Lower lobe of right lung (tissue), 2 donors: ENCODE data around the gene CR1L. TPM values are rescaled to one million over a fixed set of nuclear protein-coding genes. Genes with fewer than 3 reads are reported as not detected.

Experiments used
- ATAC-seq, 2 donors: fragments of 200-7000 bp; cut with Tn5 transposase; one replicate each; pipeline ENCODE4 v1.9.1; 2020 to 2022; ENCODE audit warnings: mild to moderate bottlenecking in 2 of 2, moderate library complexity in 2 of 2
- DNase-seq: peaks from one replicate; pipeline ENCODE4 v3.0.0-alpha.2; 2020
- H3K27ac ChIP-seq: fragments of 200-600 bp; one replicate; pipeline ENCODE4 v1.8.0; 2022
- H3K27me3 ChIP-seq: fragments of 200-600 bp; one replicate; pipeline ENCODE4 v1.8.0; 2022; ENCODE audit warnings: low read depth
- H3K36me3 ChIP-seq: fragments of 200-600 bp; one replicate; pipeline ENCODE4 v1.8.0; 2022; ENCODE audit warnings: mild to moderate bottlenecking
- H3K4me1 ChIP-seq: fragments of 200-600 bp; one replicate; pipeline ENCODE4 v1.8.0; 2022
- H3K4me3 ChIP-seq: fragments of 200-600 bp; one replicate; pipeline ENCODE4 v1.8.0; 2022; ENCODE audit warnings: mild to moderate bottlenecking
- H3K9me3 ChIP-seq: fragments of 200-600 bp; one replicate; pipeline ENCODE4 v1.8.0; 2022
- intact Hi-C: fragments of 100-400 bp; cut with DNase I; formaldehyde crosslinking; loops from one replicate; pipeline ENCODE4 v1.11.0; 2022
- total RNA-seq: library from RNA; stranded (reverse); fragmentation: NEBNext Ultra II Directional; extraction: Animal tissue kit (Norgen Biotek cat#: 25700); gene quantifications from one replicate; pipeline ENCODE4 v1.2.1, GENCODE V29; 2021
- TF ChIP-seq, protein P1 (sequence below): fragments of 200-600 bp; IDR thresholded peaks from one replicate; pipeline ENCODE4 v1.8.0; 2022; ENCODE audit warnings: antibody characterized with exemption, mild to moderate bottlenecking
- donor health status: DM: no; HTN: yes; CAD: no; lungs with severe emphysema.

Gene CR1L
- total RNA-seq, 1 donor from 2014 or later = 1.3 TPM

DNA sequence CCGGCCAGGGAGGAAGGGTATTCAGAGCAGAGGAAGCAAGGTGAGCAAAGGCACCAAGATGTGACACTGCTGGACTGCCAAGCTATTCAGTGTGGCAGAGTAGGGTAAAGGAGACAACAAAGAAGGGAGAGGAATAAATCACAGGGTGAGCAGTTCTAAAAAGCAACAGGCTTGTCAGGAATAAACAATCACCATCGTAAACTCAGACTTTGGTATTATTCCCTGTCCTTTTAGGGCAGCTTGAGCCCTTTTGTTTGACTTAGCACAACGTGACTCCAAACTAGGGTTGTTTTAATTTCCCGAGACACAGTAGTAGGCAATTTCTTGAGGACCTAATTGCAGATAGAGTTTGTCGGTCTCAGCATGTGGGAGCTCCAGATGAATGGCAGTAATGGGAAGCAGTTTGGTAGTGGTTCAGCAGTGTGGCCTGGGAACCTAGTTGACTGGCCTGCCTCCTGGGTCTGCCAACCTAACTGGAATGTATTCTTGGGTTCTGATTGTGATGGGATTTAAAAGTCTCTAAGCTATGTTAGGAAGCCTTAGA is 4.3 kb downstream of the CR1L start:
- Histone ChIP-seq H3K27me3 (no peaks in the 10 kb centered on the region), H3K36me3 (no peaks in the 10 kb centered on the region), H3K4me1 (peaks cover 4% of the 10 kb centered on the region), H3K27ac (no peak overlapping the region), H3K4me3 (no peak overlapping the region), H3K9me3 (no peaks in the 10 kb centered on the region)
- intact Hi-C loops = no loop called here
- DNase-seq (no peak), ATAC-seq (no peak)
- TF ChIP-seq, protein P1, sequence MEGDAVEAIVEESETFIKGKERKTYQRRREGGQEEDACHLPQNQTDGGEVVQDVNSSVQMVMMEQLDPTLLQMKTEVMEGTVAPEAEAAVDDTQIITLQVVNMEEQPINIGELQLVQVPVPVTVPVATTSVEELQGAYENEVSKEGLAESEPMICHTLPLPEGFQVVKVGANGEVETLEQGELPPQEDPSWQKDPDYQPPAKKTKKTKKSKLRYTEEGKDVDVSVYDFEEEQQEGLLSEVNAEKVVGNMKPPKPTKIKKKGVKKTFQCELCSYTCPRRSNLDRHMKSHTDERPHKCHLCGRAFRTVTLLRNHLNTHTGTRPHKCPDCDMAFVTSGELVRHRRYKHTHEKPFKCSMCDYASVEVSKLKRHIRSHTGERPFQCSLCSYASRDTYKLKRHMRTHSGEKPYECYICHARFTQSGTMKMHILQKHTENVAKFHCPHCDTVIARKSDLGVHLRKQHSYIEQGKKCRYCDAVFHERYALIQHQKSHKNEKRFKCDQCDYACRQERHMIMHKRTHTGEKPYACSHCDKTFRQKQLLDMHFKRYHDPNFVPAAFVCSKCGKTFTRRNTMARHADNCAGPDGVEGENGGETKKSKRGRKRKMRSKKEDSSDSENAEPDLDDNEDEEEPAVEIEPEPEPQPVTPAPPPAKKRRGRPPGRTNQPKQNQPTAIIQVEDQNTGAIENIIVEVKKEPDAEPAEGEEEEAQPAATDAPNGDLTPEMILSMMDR = no peak

DNA sequence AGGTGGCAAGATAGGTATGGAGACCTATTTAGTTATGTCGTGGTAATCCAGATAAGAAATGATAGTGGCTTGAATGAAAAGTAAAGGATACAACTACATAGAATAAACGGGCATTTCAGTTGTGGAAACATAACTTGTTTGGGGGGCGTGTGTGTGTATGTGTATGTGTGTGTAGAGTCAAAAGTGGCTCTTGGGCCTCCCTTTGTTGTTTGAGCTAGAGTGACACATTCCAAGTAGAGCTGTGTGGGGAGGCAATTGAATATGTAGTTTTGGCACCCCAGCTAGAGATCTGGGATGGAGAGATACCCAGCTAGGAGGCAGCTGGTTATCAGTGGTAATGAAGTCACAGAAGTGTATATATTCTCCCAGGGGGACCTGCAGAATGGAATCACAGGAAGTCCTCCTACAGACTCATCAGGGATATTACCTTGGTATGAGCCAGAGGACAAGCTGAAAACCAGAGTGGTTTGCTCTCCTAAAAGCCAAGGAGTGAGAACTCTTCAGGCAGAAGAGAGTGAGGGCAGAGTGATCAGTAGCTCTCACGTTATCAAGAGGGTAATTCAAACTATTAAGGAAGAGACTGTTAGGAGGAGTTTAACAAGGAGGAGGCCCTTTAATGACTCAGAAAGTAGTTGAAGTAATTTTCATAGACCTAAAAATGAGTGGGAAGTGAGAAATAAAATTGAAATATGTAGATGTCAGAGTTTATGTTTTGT is 5.1 kb downstream of the CR1L start:
- intact Hi-C loops = no loop called here
- Histone ChIP-seq H3K27me3 (no peaks in the 10 kb centered on the region), H3K4me3 (no peak overlapping the region), H3K4me1 (no peaks in the 10 kb centered on the region), H3K27ac (no peak overlapping the region), H3K9me3 (no peaks in the 10 kb centered on the region), H3K36me3 (no peaks in the 10 kb centered on the region)
- DNase-seq = no peak
- TF ChIP-seq, protein P1 = no peak
- ATAC-seq = no peak

DNA sequence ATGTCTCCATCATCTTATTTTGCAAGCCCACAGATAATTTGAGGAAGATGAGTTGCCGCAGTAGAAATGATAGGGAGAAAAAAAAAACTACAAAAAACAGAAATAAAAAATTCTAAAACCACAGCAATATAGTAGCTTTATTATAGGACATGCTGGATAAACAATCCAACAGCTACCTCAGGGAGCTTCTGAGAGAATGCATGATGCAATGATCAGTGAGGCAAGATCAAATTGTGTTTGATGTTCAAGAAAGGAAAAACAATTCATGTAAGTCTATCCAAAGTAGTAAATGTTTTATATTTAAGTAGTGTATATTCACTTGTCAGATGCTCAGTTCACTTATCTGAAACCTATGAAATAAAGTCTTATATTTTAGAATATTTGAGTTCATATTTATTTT is 6.7 kb downstream of the CR1L start:
- no peak overlapping the region for H3K4me3 ChIP-seq
- no peak overlapping the region for H3K27ac ChIP-seq
- no peaks in the 10 kb centered on the region for H3K36me3 ChIP-seq
- intact Hi-C loops = no loop called here
- ATAC-seq (no peak), DNase-seq (no peak)
- no peaks in the 10 kb centered on the region for H3K4me1 ChIP-seq
- no peaks in the 10 kb centered on the region for H3K9me3 ChIP-seq
- TF ChIP-seq, protein P1 = no peak
- H3K27me3 ChIP-seq = no peaks in the 10 kb centered on the region

DNA sequence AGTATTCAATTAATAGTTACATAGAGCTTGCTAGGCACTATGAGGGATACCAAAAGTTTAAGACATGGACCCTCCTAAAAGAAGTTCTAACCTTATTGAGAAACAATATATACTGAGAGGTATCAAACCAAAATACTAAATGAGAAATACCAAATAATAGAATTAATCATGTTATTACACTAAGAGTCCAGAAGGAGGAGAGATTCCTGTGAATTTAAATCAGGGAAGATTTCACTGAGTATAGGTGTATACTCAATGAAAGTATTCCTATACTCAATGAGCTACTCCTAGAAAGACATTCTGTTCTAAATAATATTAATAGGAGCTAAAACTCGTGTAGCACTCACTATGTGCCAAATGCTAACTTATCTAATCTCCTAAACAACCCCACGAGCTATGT is 9.4 kb downstream of the CR1L start:
- Histone ChIP-seq H3K36me3 (no peaks in the 10 kb centered on the region), H3K27me3 (no peaks in the 10 kb centered on the region), H3K9me3 (no peaks in the 10 kb centered on the region), H3K4me3 (no peak overlapping the region), H3K4me1 (no peaks in the 10 kb centered on the region), H3K27ac (no peak overlapping the region)
- intact Hi-C loops = no loop called here
- TF ChIP-seq, protein P1 = no peak
- DNase-seq (no peak), ATAC-seq (no peak)

DNA sequence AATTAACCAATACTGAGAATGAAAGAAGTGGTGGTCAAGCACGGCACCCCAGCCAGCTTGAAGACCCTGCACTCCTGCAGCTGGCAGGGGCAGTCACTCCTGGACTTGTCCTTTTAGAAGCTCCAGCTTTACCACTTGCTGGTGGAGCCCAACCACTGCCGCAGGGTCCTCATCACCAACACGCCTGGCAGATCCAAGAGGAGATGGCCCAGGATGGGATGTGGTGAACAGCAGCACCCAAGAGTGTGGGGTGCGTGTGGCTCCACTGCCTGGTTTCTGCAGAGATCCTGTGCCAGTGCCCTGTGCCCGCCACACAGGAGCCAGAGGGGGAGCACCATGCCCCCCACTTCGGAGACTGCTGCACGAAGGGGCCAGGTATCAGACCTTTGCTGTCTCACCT is 13.5 kb downstream of the CR1L start:
- H3K27me3 ChIP-seq = no peaks in the 10 kb centered on the region
- H3K9me3 ChIP-seq = no peaks in the 10 kb centered on the region
- no peak for DNase-seq
- H3K4me3 ChIP-seq = no peak overlapping the region
- H3K27ac ChIP-seq = no peak overlapping the region
- H3K4me1 ChIP-seq = no peaks in the 10 kb centered on the region
- intact Hi-C loops = no loop called here
- H3K36me3 ChIP-seq = no peaks in the 10 kb centered on the region
- TF ChIP-seq, protein P1 = no peak
- no peak for ATAC-seq
